H1 (cell line): Measurements from ENCODE around the gene EPHA1. TPM values are rescaled to one million over a fixed set of nuclear protein-coding genes. Genes with fewer than 3 reads are reported as not detected.

Experiments
- CTCF ChIA-PET: fragments of 300-600 bp; sonication (Branson Sonifier 250); formaldehyde crosslinking; loops from one replicate; lab custom pipeline; 2021; ENCODE audit not compliant: partially characterized antibody; lab: Charles Lee
- POLR2A ChIA-PET: fragments of 300-600 bp; sonication (Branson Sonifier 250); formaldehyde crosslinking; loops from one replicate; lab custom pipeline; 2021; ENCODE audit warnings: inconsistent platforms; ENCODE audit not compliant: partially characterized antibody; lab: Charles Lee
- DNase-seq, 2 experiments: peaks; one replicate each; pipeline versions ENCODE4 v3.0.0 to v3.0.0-alpha.2; 2010 to 2022; ENCODE audit warnings: low spot score in 2 of 2, low read depth in 1 of 2, mixed read lengths in 1 of 2
- FAIRE-seq: peaks from 2 replicates; lab custom pipeline; 2011; peaks lifted over from hg19 to GRCh38; lab: Jason Lieb, UNC
- H2AFZ ChIP-seq: 2 replicates; pipeline ENCODE4 v1.8.1; 2012; ENCODE audit warnings: low read length, inconsistent platforms
- H2AK5ac ChIP-seq: 2 replicates; pipeline ENCODE4 v1.6.1; 2013; ENCODE audit warnings: low read depth, low read length
- H2BK120ac ChIP-seq: replicated peaks from 2 replicates; pipeline ENCODE3; 2013; ENCODE audit warnings: low read depth, low read length, inconsistent platforms
- H2BK12ac ChIP-seq: 2 replicates; pipeline ENCODE4 v1.6.1; 2013; ENCODE audit warnings: low read depth, low read length
- H2BK15ac ChIP-seq: 2 replicates; pipeline ENCODE4 v1.6.1; 2013; ENCODE audit warnings: low read length
- H2BK20ac ChIP-seq: 2 replicates; pipeline ENCODE4 v1.6.1; 2013; ENCODE audit warnings: low read length
- H2BK5ac ChIP-seq: 2 replicates; pipeline ENCODE4 v1.6.1; 2013; ENCODE audit warnings: low read depth, low read length
- H3K14ac ChIP-seq: 2 replicates; pipeline ENCODE4 v1.6.1; 2013; ENCODE audit warnings: inconsistent platforms; ENCODE audit not compliant: insufficient read length
- H3K18ac ChIP-seq: 2 replicates; pipeline ENCODE4 v1.6.1; 2013; ENCODE audit warnings: low read length; ENCODE audit errors: extremely low read depth
- H3K23ac ChIP-seq: 2 replicates; pipeline ENCODE4 v1.6.1; 2013; ENCODE audit warnings: inconsistent platforms; ENCODE audit not compliant: insufficient read length
- H3K23me2 ChIP-seq: 2 replicates; pipeline ENCODE4 v1.6.1; 2013; ENCODE audit warnings: low read depth, low read length
- H3K27ac ChIP-seq: 2 replicates; pipeline ENCODE4 v1.6.1; 2011; ENCODE audit warnings: low read depth, low read length, inconsistent platforms
- H3K27me3 ChIP-seq, 4 experiments: replicated peaks in 1 of 4; 1 replicate in 1 of 4; 2 replicates in 3 of 4; pipeline versions ENCODE4 v1.6.1 to v1.8.1; 2011 to 2013; ENCODE audit warnings: low read length in 3 of 4, mild to moderate bottlenecking in 3 of 4, inconsistent platforms in 2 of 4, mixed read lengths in 2 of 4, moderate library complexity in 1 of 4; ENCODE audit not compliant: control insufficient read depth in 3 of 4, insufficient read depth in 3 of 4; ENCODE audit errors: extremely low read depth in 1 of 4
- H3K36me3 ChIP-seq, 4 experiments: 2 replicates each; pipeline versions ENCODE4 v1.6.1 to v1.8.1; 2011 to 2013; ENCODE audit warnings: mild to moderate bottlenecking in 4 of 4, low read length in 3 of 4, moderate library complexity in 2 of 4, control low read depth in 1 of 4, inconsistent platforms in 1 of 4; ENCODE audit not compliant: insufficient read depth in 4 of 4, control insufficient read depth in 2 of 4
- H3K4ac ChIP-seq: replicated peaks from 2 replicates; pipeline ENCODE3; 2013; ENCODE audit warnings: low read length, low read depth, mixed read lengths, inconsistent platforms; ENCODE audit not compliant: insufficient read length
- H3K4me1 ChIP-seq, 4 experiments: replicated peaks in 1 of 4; 1 replicate in 1 of 4; 2 replicates in 3 of 4; pipeline versions ENCODE4 v1.6.1 to v1.8.1; 2011 to 2013; ENCODE audit warnings: low read length in 3 of 4, inconsistent platforms in 2 of 4, mixed read lengths in 1 of 4; ENCODE audit not compliant: insufficient read depth in 4 of 4, control insufficient read depth in 3 of 4
- H3K4me2 ChIP-seq, 2 experiments: 2 replicates each; pipeline versions ENCODE4 v1.6.1 to v1.8.1; 2011 to 2013; ENCODE audit warnings: low read depth in 2 of 2, low read length in 2 of 2, control low read depth in 1 of 2, inconsistent platforms in 1 of 2, mild to moderate bottlenecking in 1 of 2; ENCODE audit not compliant: insufficient read depth in 1 of 2
- H3K4me3 ChIP-seq, 4 experiments: fragments of 200-600, 300-600 bp in 1 of 4; sonication (generic), shearing (Covaris generic), sonication (Bioruptor Twin) in 1 of 4; 2 replicates each; pipeline versions ENCODE4 v1.5.1 to v1.8.1; 2011 to 2016; ENCODE audit warnings: low read length in 4 of 4, low read depth in 3 of 4, control low read depth in 2 of 4, inconsistent platforms in 2 of 4, mild to moderate bottlenecking in 2 of 4, mixed read lengths in 1 of 4, moderate library complexity in 1 of 4; ENCODE audit not compliant: insufficient read depth in 2 of 4; ENCODE audit errors: extremely low read depth in 1 of 4
- H3K56ac ChIP-seq: replicated peaks from 2 replicates; pipeline ENCODE3; 2013; ENCODE audit warnings: low read depth, mild to moderate bottlenecking, mixed read lengths, low read length, inconsistent platforms; ENCODE audit not compliant: insufficient read length
- H3K79me1 ChIP-seq: 2 replicates; pipeline ENCODE4 v1.6.1; 2013; ENCODE audit warnings: low read depth, low read length, control low read depth
- H3K79me2 ChIP-seq, 2 experiments: 2 replicates each; pipeline versions ENCODE4 v1.6.1 to v1.8.1; 2012 to 2013; ENCODE audit warnings: low read length in 2 of 2, mild to moderate bottlenecking in 2 of 2, inconsistent platforms in 1 of 2; ENCODE audit not compliant: insufficient read depth in 2 of 2, control insufficient read depth in 1 of 2
- H3K9ac ChIP-seq, 4 experiments: replicated peaks in 1 of 4; 1 replicate in 1 of 4; 2 replicates in 3 of 4; pipeline versions ENCODE4 v1.6.1 to v1.8.1; 2011 to 2013; ENCODE audit warnings: low read depth in 3 of 4, low read length in 3 of 4, control low read depth in 2 of 4, mild to moderate bottlenecking in 2 of 4, moderate library complexity in 2 of 4, inconsistent platforms in 1 of 4; ENCODE audit errors: extremely low read depth in 1 of 4
- H3K9me3 ChIP-seq, 2 experiments: 2 replicates each; pipeline versions ENCODE4 v1.6.1 to v1.8.1; 2012 to 2013; ENCODE audit warnings: mild to moderate bottlenecking in 2 of 2, moderate library complexity in 2 of 2, control low read depth in 1 of 2, inconsistent platforms in 1 of 2, low read depth in 1 of 2, low read length in 1 of 2, mixed read lengths in 1 of 2; ENCODE audit not compliant: insufficient read depth in 2 of 2
- H4K20me1 ChIP-seq, 2 experiments: replicated peaks in 1 of 2; 2 replicates each; pipeline versions ENCODE3 to v1.8.1; 2011 to 2013; ENCODE audit warnings: inconsistent platforms in 2 of 2, low read length in 2 of 2, mild to moderate bottlenecking in 1 of 2; ENCODE audit not compliant: insufficient read depth in 2 of 2, control insufficient read depth in 1 of 2
- H4K5ac ChIP-seq: 2 replicates; pipeline ENCODE4 v1.6.1; 2013; ENCODE audit warnings: low read length, low read depth, mixed read lengths, inconsistent platforms; ENCODE audit not compliant: insufficient read length
- H4K8ac ChIP-seq: 2 replicates; pipeline ENCODE4 v1.8.0; 2013; ENCODE audit warnings: mild to moderate bottlenecking, moderate library complexity, low read length, inconsistent platforms; ENCODE audit not compliant: insufficient read depth; ENCODE audit errors: extremely low read depth
- H4K91ac ChIP-seq: replicated peaks from 2 replicates; pipeline ENCODE3; 2013; ENCODE audit warnings: low read length, mixed read lengths, inconsistent platforms; ENCODE audit not compliant: insufficient read length
- ASH2L ChIP-seq: fragments of 200-600, 300-600 bp; sonication (generic); IDR thresholded peaks from one replicate; pipeline ENCODE4 v1.7.1; 2017; ENCODE audit warnings: low read length
- BACH1 ChIP-seq: IDR thresholded peaks from 2 replicates; pipeline ENCODE4 v1.6.1; 2012; ENCODE audit warnings: low read length, improper control_type of control experiment
- CTBP2 ChIP-seq: IDR thresholded peaks from 2 replicates; pipeline ENCODE4 v1.7.0; 2011; ENCODE audit warnings: borderline replicate concordance, mild to moderate bottlenecking, moderate library complexity, mixed read lengths, low read length; ENCODE audit not compliant: insufficient read depth, insufficient read length
- HDAC6 ChIP-seq: IDR thresholded peaks from one replicate; pipeline ENCODE4 v1.7.1; 2012; ENCODE audit warnings: low read depth, mild to moderate bottlenecking, inconsistent platforms, low read length, moderate library complexity
- PHF8 ChIP-seq: fragments of 200-600 bp; sonication (generic); conservative IDR thresholded peaks from 2 replicates; pipeline ENCODE4 v1.7.1; 2012; ENCODE audit warnings: low read depth, mild to moderate bottlenecking, inconsistent platforms, low read length, moderate library complexity
- POU5F1 ChIP-seq: IDR thresholded peaks from 2 replicates; pipeline ENCODE4 v1.6.1; 2011; ENCODE audit warnings: low read depth, mild to moderate bottlenecking, low read length, moderate library complexity
- RAD21 ChIP-seq, 2 experiments: IDR thresholded peaks in 1 of 2; conservative IDR thresholded peaks in 1 of 2; 2 replicates each; pipeline ENCODE4 v1.6.1; 2011; ENCODE audit warnings: low read depth in 2 of 2, low read length in 2 of 2, improper control_type of control experiment in 1 of 2, inconsistent platforms in 1 of 2, mild to moderate bottlenecking in 1 of 2, moderate library complexity in 1 of 2
- SRF ChIP-seq: IDR thresholded peaks from 2 replicates; pipeline ENCODE4 v1.6.1; 2011; ENCODE audit warnings: mild to moderate bottlenecking, low read depth, low read length, moderate library complexity
- SUZ12 ChIP-seq: fragments of 200-600 bp; sonication (generic); IDR thresholded peaks from 2 replicates; pipeline ENCODE4 v1.6.1; 2012; ENCODE audit warnings: mild to moderate bottlenecking, inconsistent platforms, low read length, moderate library complexity, mixed read lengths
- YY1 ChIP-seq: IDR thresholded peaks from 2 replicates; pipeline ENCODE4 v1.6.1; 2011; ENCODE audit warnings: low read depth, mild to moderate bottlenecking, low read length
- WGBS, 2 experiments: shearing (Covaris generic) in 1 of 2; methylation state at CpG; one replicate each; pipeline versions ENCODE4 v1.1.6 to v1.1.7; 2013 to 2015; ENCODE audit warnings: low lambda C conversion rate in 2 of 2, mixed read lengths in 2 of 2, inconsistent platforms in 1 of 2, low coverage in 1 of 2, missing lambda C conversion rate in 1 of 2; ENCODE audit not compliant: insufficient replicate concordance in 2 of 2, insufficient coverage in 1 of 2, insufficient read length in 1 of 2; ENCODE audit errors: extremely low coverage in 1 of 2, missing lambda C conversion rate in 1 of 2; 5-methylcytosine and 5-hydroxymethylcytosine counted together
- polyA plus RNA-seq, 7 experiments: library from polyadenylated mRNA; depleted of rRNA in 3 of 7; stranded (reverse) in 5 of 7; unstranded in 2 of 7; fragments of >200 nt in 5 of 7; fragments of 200-250 nt in 2 of 7; gene quantifications; 1 replicate in 5 of 7; 2 replicates in 1 of 7; 4 replicates in 1 of 7; pipeline versions ENCODE4 v1.2.1 to v1.2.3, GENCODE V29; 2011 to 2013; ENCODE audit warnings: missing spikeins in 2 of 7, mixed read lengths in 2 of 7
- total RNA-seq: library from RNA; stranded (reverse); fragmentation: NEBNext Ultra II Directional; extraction: Animal tissue kit (Norgen Biotek cat#: 25700); gene quantifications from 2 replicates; pipeline ENCODE4 v1.2.1, GENCODE V29; 2021
- TF ChIP-seq, protein P1 (sequence below), 3 experiments: IDR thresholded peaks; 1 replicate in 2 of 3; 2 replicates in 1 of 3; pipeline versions ENCODE4 v1.5.1 to v1.6.1; 2011; ENCODE audit warnings: low read length in 3 of 3, mild to moderate bottlenecking in 3 of 3, inconsistent platforms in 2 of 3, low read depth in 1 of 3, moderate library complexity in 1 of 3; ENCODE audit not compliant: insufficient read depth in 1 of 3; ENCODE audit errors: control extremely low read depth in 1 of 3

Gene EPHA1
- total and polyA plus RNA-seq, 2 of the 8 experiments (the other 6 are each of a cell fraction or from before 2014, with no cell fraction given): 86.5 to 133 TPM

- Histone ChIP-seq H3K4me1 (peaks cover 0 to 8% (median 2%) of the 10 kb centered on the region in 4 experiments; a peak in 2 of 7 replicates), H3K18ac (no peak overlapping the region), H3K9ac (no peak overlapping the region), H3K79me2 (no peaks in the 10 kb centered on the region), H3K4ac (no peak overlapping the region), H2BK20ac (no peak overlapping the region), H2BK120ac (no peak overlapping the region), H4K5ac (no peak overlapping the region), H3K23ac (no peak overlapping the region), H3K27me3 (no peaks in the 10 kb centered on the region), H3K79me1 (no peaks in the 10 kb centered on the region), H2AK5ac (no peak overlapping the region), H2BK12ac (no peak overlapping the region), H3K14ac (no peak overlapping the region), H3K23me2 (no peaks in the 10 kb centered on the region; the same call in 1 of the 2 replicates), H3K56ac (no peak overlapping the region), H2BK15ac (no peak overlapping the region), H3K4me3 (no peak overlapping the region), H4K91ac (no peak overlapping the region), H4K20me1 (no peaks in the 10 kb centered on the region), H2BK5ac (no peak overlapping the region), H3K27ac (no peak overlapping the region), H4K8ac (no peak overlapping the region), H3K4me2 (no peak overlapping the region), H2AFZ (no peak overlapping the region), H3K9me3 (no peaks in the 10 kb centered on the region), H3K36me3 (peaks cover 2 to 17% (median 7%) of the 10 kb centered on the region in 4 experiments; a peak in 5 of 8 replicates)
- WGBS, 2 experiments: 91% methylated on average over 4 of the region's 9 CpGs; no CpG with 5 or more reads in 1 of the 2 experiments
- ChIA-PET CTCF (interaction anchor here (0.6 to 2.3 kb wide), 7 partner anchors 9 to 66 kb away, joined by 3 to 9 read pairs (median 4); no protein-coding TSS in a partner anchor), POLR2A (interaction anchor here (0.7 to 4.2 kb wide), 5 partner anchors 11 to 57 kb away, joined by 3 to 28 read pairs (median 4); partner anchors contain the start of genes EPHA1 and FAM131B)
- no peak for DNase-seq
- FAIRE-seq: no peak
- TF ChIP-seq HDAC6 (no peak), PHF8 (no peak), CTBP2 (no peak), ASH2L (no peak), POU5F1 (no peak), BACH1 (no peak), RAD21 (IDR thresholded peaks at IDR 0.05 in 1 of 2, conservative IDR thresholded peaks at IDR 0.05 in 1 of 2; ENCODE audit: low read depth in 2 of 2, low read length in 2 of 2) (no peak), SRF (no peak), SUZ12 (no peak), YY1 (no peak)
- TF ChIP-seq, protein P1, sequence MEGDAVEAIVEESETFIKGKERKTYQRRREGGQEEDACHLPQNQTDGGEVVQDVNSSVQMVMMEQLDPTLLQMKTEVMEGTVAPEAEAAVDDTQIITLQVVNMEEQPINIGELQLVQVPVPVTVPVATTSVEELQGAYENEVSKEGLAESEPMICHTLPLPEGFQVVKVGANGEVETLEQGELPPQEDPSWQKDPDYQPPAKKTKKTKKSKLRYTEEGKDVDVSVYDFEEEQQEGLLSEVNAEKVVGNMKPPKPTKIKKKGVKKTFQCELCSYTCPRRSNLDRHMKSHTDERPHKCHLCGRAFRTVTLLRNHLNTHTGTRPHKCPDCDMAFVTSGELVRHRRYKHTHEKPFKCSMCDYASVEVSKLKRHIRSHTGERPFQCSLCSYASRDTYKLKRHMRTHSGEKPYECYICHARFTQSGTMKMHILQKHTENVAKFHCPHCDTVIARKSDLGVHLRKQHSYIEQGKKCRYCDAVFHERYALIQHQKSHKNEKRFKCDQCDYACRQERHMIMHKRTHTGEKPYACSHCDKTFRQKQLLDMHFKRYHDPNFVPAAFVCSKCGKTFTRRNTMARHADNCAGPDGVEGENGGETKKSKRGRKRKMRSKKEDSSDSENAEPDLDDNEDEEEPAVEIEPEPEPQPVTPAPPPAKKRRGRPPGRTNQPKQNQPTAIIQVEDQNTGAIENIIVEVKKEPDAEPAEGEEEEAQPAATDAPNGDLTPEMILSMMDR (IDR thresholded peaks at IDR 0.05; ENCODE audit: control extremely low read depth in 1 of 3, insufficient read depth in 1 of 3, low read depth in 1 of 3, low read length in 3 of 3): no peak
These were observed 57.1 kb downstream of the EPHA1 start for GRCh38 chr7:143351574-143351973.
